Hepatocyte (in vitro differentiated cells): ENCODE measurements around the gene RGCC.

Experiments
- CTCF ChIP-seq: fragments of 200-600 bp; sonication (generic); IDR thresholded peaks from 2 replicates; pipeline ENCODE4 v1.5.1; 2016; ENCODE audit warnings: antibody characterized with exemption, mild to moderate bottlenecking; ENCODE audit not compliant: poor library complexity
- EZH2 ChIP-seq: fragments of 200-600 bp; sonication (generic); IDR thresholded peaks from 2 replicates; pipeline ENCODE4 v1.6.1; 2016; ENCODE audit warnings: antibody characterized with exemption, mild to moderate bottlenecking, borderline replicate concordance

- no peak for TF ChIP-seq CTCF
- no peak for TF ChIP-seq EZH2
Observed at GRCh38 chr13:41471785-41472184, 14.4 kb downstream of the RGCC start.
